Astrocyte (in vitro differentiated cells and primary cell): ENCODE data around the gene PLA2R1. TPM values are rescaled to one million over a fixed set of nuclear protein-coding genes. Genes with fewer than 3 reads are reported as not detected.

Experiments used
- DNase-seq: peaks from one replicate; pipeline ENCODE4 v3.0.0-alpha.2; 2010; ENCODE audit warnings: low read depth
- FAIRE-seq: peaks from 2 replicates; lab custom pipeline; 2011; peaks lifted over from hg19 to GRCh38; lab: Jason Lieb, UNC
- H2AFZ ChIP-seq: 2 replicates; pipeline ENCODE4 v1.6.0; 2012; ENCODE audit warnings: low read depth, low read length, inconsistent platforms
- H3K27ac ChIP-seq: 2 replicates; pipeline ENCODE4 v1.5.1; 2011; ENCODE audit warnings: low read depth, low read length, inconsistent platforms
- H3K27me3 ChIP-seq: 2 replicates; pipeline ENCODE4 v1.6.0; 2011; ENCODE audit warnings: low read length, inconsistent platforms; ENCODE audit not compliant: insufficient read depth
- H3K36me3 ChIP-seq: 2 replicates; pipeline ENCODE4 v1.5.1; 2011; ENCODE audit warnings: low read length, inconsistent platforms; ENCODE audit not compliant: insufficient read depth
- H3K4me1 ChIP-seq: 2 replicates; pipeline ENCODE4 v1.5.1; 2011; ENCODE audit warnings: low read length, inconsistent platforms; ENCODE audit not compliant: insufficient read depth
- H3K4me2 ChIP-seq: 2 replicates; pipeline ENCODE4 v1.6.0; 2012; ENCODE audit warnings: low read length, inconsistent platforms
- H3K4me3 ChIP-seq: 2 replicates; pipeline ENCODE4 v1.5.1; 2011; ENCODE audit warnings: low read depth, mild to moderate bottlenecking, low read length, inconsistent platforms; ENCODE audit not compliant: insufficient read depth
- H3K79me2 ChIP-seq: 2 replicates; pipeline ENCODE4 v1.6.0; 2012; ENCODE audit warnings: mild to moderate bottlenecking, low read length, inconsistent platforms; ENCODE audit not compliant: insufficient read depth
- H3K9ac ChIP-seq: 2 replicates; pipeline ENCODE4 v1.6.0; 2012; ENCODE audit warnings: mild to moderate bottlenecking, low read length, inconsistent platforms
- H3K9me3 ChIP-seq: 2 replicates; pipeline ENCODE4 v1.5.1; 2012; ENCODE audit warnings: low read depth, mild to moderate bottlenecking, low read length, inconsistent platforms; ENCODE audit not compliant: insufficient read depth
- H4K20me1 ChIP-seq: 2 replicates; pipeline ENCODE4 v1.6.0; 2012; ENCODE audit warnings: low read length, inconsistent platforms; ENCODE audit not compliant: insufficient read depth
- H3K27ac Mint-ChIP-seq: one replicate; pipeline ENCODE4 v1.8.0; 2021; ENCODE audit warnings: mild to moderate bottlenecking, mixed read lengths; ENCODE audit not compliant: unreplicated experiment
- H3K27me3 Mint-ChIP-seq: one replicate; pipeline ENCODE4 v1.8.0; 2021; ENCODE audit warnings: low read depth, mixed read lengths; ENCODE audit not compliant: unreplicated experiment
- H3K36me3 Mint-ChIP-seq: one replicate; pipeline ENCODE4 v1.8.0; 2021; ENCODE audit warnings: low read depth, mixed read lengths; ENCODE audit not compliant: unreplicated experiment
- H3K4me1 Mint-ChIP-seq: one replicate; pipeline ENCODE4 v1.8.0; 2021; ENCODE audit warnings: low read depth, mixed read lengths; ENCODE audit not compliant: unreplicated experiment
- H3K4me3 Mint-ChIP-seq: one replicate; pipeline ENCODE4 v1.8.0; 2021; ENCODE audit warnings: mild to moderate bottlenecking, moderate library complexity, mixed read lengths; ENCODE audit not compliant: unreplicated experiment
- H3K9me3 Mint-ChIP-seq: one replicate; pipeline ENCODE4 v1.8.0; 2021; ENCODE audit warnings: mild to moderate bottlenecking, mixed read lengths; ENCODE audit not compliant: unreplicated experiment
- CTCF ChIP-seq: IDR thresholded peaks from 2 replicates; pipeline ENCODE4 v1.5.1; 2011; ENCODE audit warnings: low read depth, mild to moderate bottlenecking, inconsistent platforms, low read length, moderate library complexity; ENCODE audit not compliant: insufficient read depth
- EZH2 ChIP-seq: IDR thresholded peaks from 2 replicates; pipeline ENCODE4 v1.6.1; 2012; ENCODE audit warnings: mild to moderate bottlenecking, low read length, inconsistent platforms; ENCODE audit not compliant: insufficient read depth
- total RNA-seq: library from RNA; stranded (reverse); gene quantifications from 2 replicates; pipeline ENCODE4 v1.2.1, GENCODE V29; 2021

PLA2R1 gene
- total RNA-seq, 1 donor from 2014 or later, result 7.1 TPM

GRCh38 chr2:159939946-159940345 is 122.5 kb downstream of the PLA2R1 start:
- no peak overlapping the region for H3K4me3 Mint-ChIP-seq
- Histone ChIP-seq H3K4me2 (no peak overlapping the region), H3K27ac (no peak overlapping the region), H3K9ac (no peak overlapping the region), H3K36me3 (no peaks in the 10 kb centered on the region), H3K79me2 (no peaks in the 10 kb centered on the region), H3K4me1 (no peaks in the 10 kb centered on the region), H4K20me1 (no peaks in the 10 kb centered on the region), H3K27me3 (no peaks in the 10 kb centered on the region), H3K9me3 (no peaks in the 10 kb centered on the region), H2AFZ (no peak overlapping the region), H3K4me3 (no peak overlapping the region)
- H3K36me3 Mint-ChIP-seq, result peaks cover 5% of the 10 kb centered on the region
- peak; percentile 16 for TF ChIP-seq CTCF
- no peak for TF ChIP-seq EZH2
- no peaks in the 10 kb centered on the region for H3K4me1 Mint-ChIP-seq
- FAIRE-seq, result no peak
- peak; percentile 6 for DNase-seq
- no peak overlapping the region for H3K27ac Mint-ChIP-seq
- H3K27me3 Mint-ChIP-seq, result no peaks in the 10 kb centered on the region
- no peaks in the 10 kb centered on the region for H3K9me3 Mint-ChIP-seq

GRCh38 chr2:159938395-159938794 is 124.0 kb downstream of the PLA2R1 start:
- no peak for FAIRE-seq
- Histone ChIP-seq H3K27ac (no peak overlapping the region), H3K9me3 (no peaks in the 10 kb centered on the region), H3K27me3 (no peaks in the 10 kb centered on the region), H3K4me1 (no peaks in the 10 kb centered on the region), H3K9ac (no peak overlapping the region), H3K4me3 (no peak overlapping the region), H2AFZ (no peak overlapping the region), H3K4me2 (no peak overlapping the region), H3K36me3 (no peaks in the 10 kb centered on the region), H4K20me1 (no peaks in the 10 kb centered on the region), H3K79me2 (no peaks in the 10 kb centered on the region)
- Mint-ChIP-seq H3K27me3 (no peaks in the 10 kb centered on the region), H3K36me3 (peaks cover 2% of the 10 kb centered on the region), H3K4me3 (no peak overlapping the region), H3K4me1 (no peaks in the 10 kb centered on the region), H3K27ac (no peak overlapping the region), H3K9me3 (no peaks in the 10 kb centered on the region)
- no peak for TF ChIP-seq EZH2
- no peak for TF ChIP-seq CTCF
- DNase-seq, result no peak

GRCh38 chr2:159936471-159936870 is 125.9 kb downstream of the PLA2R1 start:
- H3K36me3 ChIP-seq, result no peaks in the 10 kb centered on the region
- Mint-ChIP-seq H3K27me3 (no peaks in the 10 kb centered on the region), H3K9me3 (no peaks in the 10 kb centered on the region), H3K27ac (no peak overlapping the region), H3K4me3 (no peak overlapping the region), H3K36me3 (peaks cover 5% of the 10 kb centered on the region), H3K4me1 (peaks cover 3% of the 10 kb centered on the region)
- no peaks in the 10 kb centered on the region for H3K27me3 ChIP-seq
- DNase-seq (no peak), FAIRE-seq (no peak)
- no peaks in the 10 kb centered on the region for H3K4me1 ChIP-seq
- TF ChIP-seq CTCF, result no peak
- no peak for TF ChIP-seq EZH2
- no peak overlapping the region for H3K4me3 ChIP-seq
- no peak overlapping the region for H2AFZ ChIP-seq
- no peak overlapping the region for H3K9ac ChIP-seq
- no peaks in the 10 kb centered on the region for H4K20me1 ChIP-seq
- no peak overlapping the region for H3K27ac ChIP-seq
- no peak overlapping the region for H3K4me2 ChIP-seq
- no peaks in the 10 kb centered on the region for H3K9me3 ChIP-seq
- no peaks in the 10 kb centered on the region for H3K79me2 ChIP-seq
